ENCODE data around the gene RNF20. TPM values are rescaled to one million over a fixed set of nuclear protein-coding genes. Genes with fewer than 3 reads are reported as not detected.
A peak's percentile ranks its signal among the peaks of the same experiment; 100 is the strongest.
"Not testable (repeated sequence)": the region's sequence is repeated elsewhere in the genome, so short reads cannot be mapped to it uniquely, and the experiment has no call there.

RNF20 gene
- total RNA-seq, 1 donor from 2014 or later, result 53.7 TPM

DNA sequence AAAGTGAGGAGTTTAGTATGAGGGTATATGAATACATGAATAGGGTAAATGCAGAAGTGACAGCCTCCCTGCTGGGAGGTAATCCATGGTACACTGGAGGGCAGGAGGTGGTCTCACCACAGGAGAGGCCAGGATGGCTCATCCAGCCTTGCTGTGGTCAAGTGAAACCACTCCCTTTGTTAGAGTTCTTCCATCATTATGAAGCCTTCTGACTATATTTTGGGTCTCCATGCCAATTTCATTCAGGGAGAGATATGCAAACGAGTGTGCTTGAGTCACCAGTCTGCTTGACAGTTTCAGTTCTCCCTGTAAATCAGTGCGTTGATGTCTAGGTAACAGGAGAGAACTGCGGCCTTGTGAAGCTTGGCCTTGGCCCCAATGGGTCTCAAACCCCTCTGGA is 44.7 kb downstream of the RNF20 start:
- intact Hi-C loops (cut with micrococcal nuclease), result no loop called here
- ATAC-seq, result no peak
- no peak for DNase-seq

DNA sequence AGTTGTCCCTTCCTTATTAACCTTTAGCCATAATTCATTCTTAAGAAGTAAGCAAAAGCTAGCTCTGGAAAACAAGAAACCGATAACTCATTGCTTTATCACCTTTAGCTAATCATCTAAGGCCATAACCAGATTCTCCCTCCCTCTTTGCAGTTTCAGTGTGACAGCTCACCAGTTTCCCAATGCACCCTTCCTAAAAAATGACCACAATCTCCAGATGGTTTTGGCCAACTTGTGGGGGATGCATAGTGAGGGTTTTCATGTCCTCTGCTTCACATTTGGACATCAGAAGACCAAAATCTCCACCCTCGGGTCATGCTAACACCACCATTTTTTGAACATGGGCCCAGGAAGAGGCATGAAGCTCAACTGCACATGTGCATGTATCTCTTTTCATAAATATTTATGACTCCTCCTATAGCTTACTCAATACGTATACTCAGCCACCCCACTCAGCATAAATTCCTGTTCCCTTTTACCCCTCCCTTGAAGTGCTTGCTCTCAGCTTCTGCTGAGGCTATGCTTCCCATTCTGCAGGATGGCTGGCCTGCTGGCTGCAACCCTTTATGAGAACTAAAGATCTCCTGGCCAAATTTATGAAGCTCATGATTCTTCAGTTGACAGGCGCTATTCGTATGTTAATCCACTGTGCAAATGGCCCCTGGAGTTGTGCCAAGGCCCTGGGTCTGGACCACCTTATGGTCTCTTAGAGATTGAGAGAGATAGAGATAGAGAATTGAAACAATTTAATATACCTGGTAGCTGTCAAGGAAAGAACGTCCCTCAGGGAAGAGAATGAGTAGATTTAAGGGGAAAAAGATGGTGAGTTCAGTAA is 46.3 kb downstream of the RNF20 start:
- DNase-seq (no peak), ATAC-seq (peak; percentile 44)
- intact Hi-C loops (cut with micrococcal nuclease), result no loop called here

DNA sequence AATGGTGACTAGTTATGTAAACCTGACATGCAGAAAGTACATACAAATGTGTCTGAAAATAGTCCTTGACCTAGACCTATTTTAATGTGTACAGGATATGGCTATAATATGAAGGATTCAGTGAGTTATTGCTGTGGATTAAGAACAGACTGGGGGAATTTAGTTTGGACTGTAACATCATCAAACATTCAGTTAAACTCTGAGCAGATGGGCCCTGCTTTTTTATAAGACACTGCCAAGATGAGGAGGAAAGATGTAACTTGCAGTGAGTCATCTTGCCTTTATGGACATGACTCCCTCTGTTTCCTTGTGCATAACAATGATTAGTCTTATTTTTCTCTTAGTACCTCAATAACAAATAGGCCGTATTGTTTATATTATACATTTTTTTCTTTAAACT is 48.9 kb downstream of the RNF20 start:
- intact Hi-C loops (cut with micrococcal nuclease), result no loop called here
- DNase-seq (no peak), ATAC-seq (no peak)

DNA sequence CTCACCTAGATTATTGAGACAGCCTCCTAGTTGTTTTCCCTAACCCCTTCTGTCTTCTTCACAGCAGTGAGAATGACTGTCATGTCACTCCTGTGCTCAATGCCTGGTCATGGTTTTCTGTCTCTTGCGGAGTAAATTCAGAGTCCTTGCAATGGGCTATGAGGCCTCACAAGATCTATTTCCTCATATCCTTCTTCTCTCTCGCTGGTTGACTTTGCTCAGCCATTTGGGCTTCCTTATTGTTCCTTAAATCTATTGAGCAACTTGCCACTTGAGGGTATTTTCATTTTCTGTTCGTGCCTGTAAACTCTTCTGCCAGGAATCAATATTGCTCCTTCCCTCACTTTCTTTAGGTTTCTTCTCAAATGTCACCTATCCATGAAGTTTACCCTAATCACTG is 52.1 kb downstream of the RNF20 start:
- DNase-seq, result no peak
- peak; percentile 37 for ATAC-seq
- intact Hi-C loops (cut with micrococcal nuclease), result no loop called here

DNA sequence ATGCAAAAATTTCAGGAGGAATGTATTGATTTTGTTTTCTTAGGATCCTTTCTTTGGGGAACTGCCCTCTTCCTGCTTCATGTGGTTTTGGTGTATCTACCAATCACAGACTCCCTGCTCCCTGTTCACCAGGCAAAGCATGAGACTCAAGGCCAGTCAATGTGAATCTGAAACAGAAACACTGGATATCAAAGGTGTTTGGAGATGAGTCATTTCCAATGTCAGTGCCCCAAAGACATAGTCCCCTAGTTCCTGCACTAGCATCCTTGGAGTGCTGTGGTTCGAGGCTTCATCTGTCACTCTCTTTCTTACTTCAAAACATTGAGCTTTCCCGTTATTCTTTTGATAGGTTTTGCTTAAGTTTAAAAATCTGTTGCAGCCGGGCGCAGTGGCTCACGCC is 53.0 kb downstream of the RNF20 start:
- DNase-seq, result no peak
- ATAC-seq, result no peak
- intact Hi-C loops (cut with micrococcal nuclease), result no loop called here

DNA sequence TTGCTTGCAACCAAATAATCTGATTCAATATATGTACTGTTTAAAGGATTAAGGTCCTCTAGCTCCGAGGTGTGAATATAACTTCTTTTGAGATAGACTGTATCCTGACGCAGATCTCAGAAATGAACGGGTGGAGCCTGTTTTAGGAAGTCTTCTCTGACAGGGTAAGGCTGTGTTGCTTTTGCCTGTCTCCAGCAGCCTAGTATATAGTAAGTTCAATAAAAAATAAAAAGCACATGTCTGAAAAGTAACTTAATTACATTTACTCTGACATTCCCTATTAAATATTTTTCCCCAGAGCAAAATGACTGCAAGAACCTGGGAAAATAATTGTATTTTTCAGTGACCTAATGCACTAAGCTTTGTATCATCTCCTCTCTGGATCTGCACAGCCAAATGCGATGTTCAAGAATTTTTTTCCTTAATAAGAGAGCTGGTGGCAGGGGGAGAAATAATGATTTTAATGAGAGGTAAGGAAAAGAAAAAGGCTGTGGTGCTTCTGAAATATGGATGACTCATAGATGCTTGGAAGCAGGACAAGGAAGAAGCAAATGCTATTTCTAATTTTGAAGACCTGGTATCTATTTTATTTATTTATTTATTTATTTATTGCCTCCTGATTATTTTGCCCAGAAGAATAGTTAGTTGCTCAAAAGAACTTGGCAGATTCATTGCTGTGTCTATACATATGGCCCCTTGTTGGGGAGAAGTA is 53.8 kb downstream of the RNF20 start:
- DNase-seq (no peak), ATAC-seq (no peak)
- intact Hi-C loops (cut with micrococcal nuclease), result no loop called here

DNA sequence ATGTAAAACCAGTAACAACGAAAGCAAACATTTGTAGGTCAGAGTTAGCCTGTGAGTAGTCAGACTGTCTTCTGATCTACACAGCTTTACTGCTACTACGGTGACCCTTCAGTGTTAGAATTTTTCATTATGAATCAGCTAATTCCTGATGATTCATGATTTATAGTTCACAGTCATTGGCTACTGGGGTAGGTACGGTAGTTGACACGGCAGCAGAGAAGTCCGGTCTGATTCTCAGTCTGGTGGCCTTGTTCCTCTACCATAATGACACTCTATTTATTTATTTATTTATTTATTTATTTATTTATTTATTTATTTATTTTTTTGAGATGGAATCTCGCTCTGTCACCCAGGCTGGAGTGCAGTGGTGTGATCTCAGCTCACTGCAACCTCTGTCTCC is 56.4 kb downstream of the RNF20 start:
- ATAC-seq; intact Hi-C loops (cut with micrococcal nuclease); DNase-seq: not testable (repeated sequence)

DNA sequence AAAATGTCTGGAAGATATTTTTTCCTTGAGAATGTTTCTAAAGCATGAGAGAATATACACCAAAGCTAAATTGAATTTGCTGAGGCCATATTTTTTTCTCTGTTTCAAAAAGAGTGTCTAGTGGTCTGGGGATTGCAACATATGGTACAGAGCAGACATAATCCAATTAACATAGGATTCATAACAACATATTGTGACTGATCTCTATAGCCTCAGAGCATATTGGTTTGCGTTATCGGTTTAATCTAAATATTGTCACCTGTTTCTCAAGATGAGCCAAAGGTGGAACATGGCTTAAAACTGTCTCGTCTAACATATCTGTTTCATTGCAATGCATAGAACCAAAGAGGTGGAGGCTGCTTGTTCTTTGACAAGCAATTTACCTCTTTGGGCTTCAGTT is 57.2 kb downstream of the RNF20 start:
- intact Hi-C loops (cut with micrococcal nuclease), result no loop called here
- DNase-seq (no peak), ATAC-seq (no peak)

DNA sequence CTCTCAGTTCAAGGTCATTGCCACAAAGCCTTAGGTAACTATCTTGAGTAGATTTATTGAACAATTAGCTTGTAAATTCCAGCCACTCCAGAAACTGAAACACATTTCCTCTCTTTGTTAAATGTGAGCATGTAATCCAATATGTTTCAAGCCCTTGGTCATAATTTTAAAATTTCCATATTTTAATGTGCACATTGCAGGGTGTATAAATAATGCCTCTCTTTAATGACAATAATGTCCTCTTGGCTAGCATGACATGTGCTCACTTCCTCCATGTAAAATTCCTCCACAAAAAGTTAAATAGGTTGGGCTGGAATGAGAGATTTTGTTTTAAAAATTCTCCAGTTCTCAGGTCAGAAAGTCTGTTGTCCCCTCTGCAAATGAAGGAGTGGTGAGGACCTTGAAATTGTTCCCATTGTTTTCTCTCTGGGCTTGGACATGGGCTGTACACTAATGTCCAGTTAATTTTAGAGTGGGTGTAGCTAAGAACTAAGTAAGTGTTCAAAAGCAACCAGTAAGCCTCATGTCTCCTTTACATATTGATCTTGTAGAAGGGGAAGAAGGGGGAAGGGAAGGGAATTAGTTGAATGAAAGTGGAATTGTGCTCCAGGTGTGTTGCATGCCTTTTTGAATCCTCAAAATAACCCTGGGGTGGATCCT is 58.3 kb downstream of the RNF20 start:
- ATAC-seq, result no peak
- no peak for DNase-seq
- intact Hi-C loops (cut with micrococcal nuclease), result no loop called here

DNA sequence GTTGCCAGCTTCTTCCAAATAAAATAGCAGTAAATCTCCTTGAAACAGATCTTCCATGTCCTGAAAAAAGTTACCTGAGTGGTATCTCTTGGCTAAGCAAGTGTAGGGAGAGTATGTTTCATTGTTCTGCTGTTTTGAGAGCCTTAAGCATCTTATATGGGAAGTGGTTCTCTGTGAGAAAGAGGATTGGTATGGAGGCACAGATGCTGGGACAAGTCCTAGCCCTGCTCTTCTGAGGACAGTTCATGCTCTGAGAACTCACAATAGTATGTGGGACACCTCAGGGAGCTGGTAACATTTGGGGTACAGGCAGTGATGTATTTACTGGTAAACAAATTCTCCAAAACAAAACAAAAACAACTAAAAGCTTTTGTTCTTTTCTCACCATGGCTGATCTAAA is 59.1 kb downstream of the RNF20 start:
- intact Hi-C loops (cut with micrococcal nuclease), result no loop called here
- DNase-seq, result no peak
- ATAC-seq, result no peak

DNA sequence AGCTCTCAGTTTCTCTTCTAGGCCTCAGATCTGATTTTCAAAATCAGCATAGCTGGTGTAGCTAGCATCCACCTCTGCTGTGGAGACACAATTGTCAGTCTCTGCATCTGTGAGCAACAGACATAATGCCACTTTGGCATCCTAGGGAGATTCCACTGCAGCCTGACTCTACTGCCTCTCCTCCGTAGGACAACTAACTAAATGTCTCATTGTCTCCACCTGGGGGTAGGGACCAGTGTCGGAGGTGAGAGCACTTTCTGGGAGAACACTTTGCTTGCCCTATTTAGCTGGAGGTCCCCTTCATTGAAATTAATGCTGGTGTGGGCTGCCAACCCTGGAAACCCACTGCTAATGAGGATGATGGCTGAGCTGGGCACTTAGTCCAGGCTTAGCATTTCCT is 59.7 kb downstream of the RNF20 start:
- intact Hi-C loops (cut with micrococcal nuclease), result no loop called here
- ATAC-seq (no peak), DNase-seq (no peak)

DNA sequence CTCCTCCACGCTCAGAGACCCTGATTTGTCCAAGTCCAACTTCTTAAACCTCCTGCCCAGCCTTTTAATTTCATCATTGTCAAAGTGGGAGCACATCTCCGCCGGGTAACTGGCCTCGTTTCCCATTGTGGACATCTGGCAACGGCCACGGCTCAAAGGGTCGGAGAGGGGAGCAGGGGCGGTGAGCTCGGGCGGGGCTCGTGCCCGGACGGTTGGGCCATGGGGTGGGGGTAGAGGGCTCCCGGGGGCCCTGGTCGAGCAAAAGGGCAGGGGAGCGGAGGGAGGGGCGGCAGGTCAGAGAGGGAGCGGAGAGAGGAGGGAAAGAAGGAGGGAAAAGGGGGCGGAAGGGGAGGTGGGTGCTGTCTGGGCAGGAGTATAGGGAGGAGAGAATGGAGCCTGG is 61.1 kb downstream of the RNF20 start, which contains the start of gene PPP3R2:
PPP3R2 (minus strand) TSS at position 174 of the 400 bp plus-strand sequence; CDS start at position 126, 48 bp downstream.
- ATAC-seq (no peak), DNase-seq (no peak)
- intact Hi-C loops (cut with micrococcal nuclease), result no loop called here

DNA sequence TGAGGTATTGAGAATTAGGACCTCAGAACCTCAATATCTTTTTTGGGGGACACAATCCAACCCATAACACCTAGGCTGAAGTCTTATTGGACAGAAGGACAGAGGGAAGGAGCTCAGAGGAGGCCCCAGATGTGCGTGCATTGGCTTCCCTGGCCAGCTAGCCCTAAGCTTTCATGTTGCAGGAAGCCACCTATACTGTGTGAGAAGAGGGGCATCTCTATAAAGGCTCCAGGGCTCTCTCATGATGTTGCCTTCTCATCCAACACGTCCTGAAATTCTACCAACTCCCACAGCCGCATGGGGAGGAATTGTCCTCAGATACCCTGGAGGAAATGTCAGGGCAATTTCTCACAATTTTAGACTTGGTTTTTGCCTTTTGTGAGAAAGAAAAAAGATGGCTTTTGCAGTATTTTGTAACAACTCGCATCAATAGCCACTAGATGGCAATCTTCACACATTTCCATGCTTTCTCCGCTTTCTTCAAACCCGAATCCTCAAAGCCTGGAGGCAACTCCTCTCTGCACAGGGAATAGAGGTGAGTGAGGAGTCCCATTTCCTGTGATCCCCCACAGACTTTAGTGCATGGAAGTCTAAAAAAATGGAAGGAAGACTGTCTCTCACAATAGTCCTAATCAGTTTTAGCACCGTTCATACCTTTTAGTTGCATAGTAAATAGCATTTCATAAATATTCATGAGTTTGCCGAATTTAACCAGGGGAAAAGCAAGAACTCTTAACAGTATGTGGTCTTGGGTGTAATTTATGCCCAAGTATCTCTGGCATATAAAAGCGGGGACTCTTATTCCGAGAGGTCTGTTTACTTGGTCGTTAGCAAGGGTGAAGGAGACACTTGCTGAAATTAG is 68.5 kb downstream of the RNF20 start:
- intact Hi-C loops (cut with micrococcal nuclease), result loop anchor here (5.0 kb wide), 1 partner anchor 125 kb away; no protein-coding TSS in a partner anchor
- ATAC-seq, result peak; percentile 48
- DNase-seq, result no peak

DNA sequence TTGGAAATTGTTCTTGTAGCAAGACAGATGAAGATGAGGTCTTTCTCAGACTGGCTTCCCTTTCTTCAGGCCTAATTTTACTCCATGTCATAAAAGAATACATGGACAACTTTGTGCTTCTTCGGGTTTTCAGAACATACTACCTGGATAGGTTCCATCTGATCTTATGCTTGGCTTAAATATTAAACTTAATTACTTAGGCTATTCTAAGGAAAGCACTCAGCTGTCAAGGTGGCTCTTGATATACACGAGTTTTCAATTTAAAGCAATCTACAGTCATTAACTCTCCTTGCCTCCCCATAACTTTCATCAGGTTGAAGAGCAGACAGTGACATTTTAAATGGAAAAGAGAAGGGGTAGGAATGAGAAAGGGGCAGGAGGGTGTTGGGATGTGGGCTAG is 70.6 kb downstream of the RNF20 start:
- intact Hi-C loops (cut with micrococcal nuclease), result loop anchor here (5.0 kb wide), 1 partner anchor 123 kb away; no protein-coding TSS in a partner anchor
- DNase-seq (no peak), ATAC-seq (no peak)

DNA sequence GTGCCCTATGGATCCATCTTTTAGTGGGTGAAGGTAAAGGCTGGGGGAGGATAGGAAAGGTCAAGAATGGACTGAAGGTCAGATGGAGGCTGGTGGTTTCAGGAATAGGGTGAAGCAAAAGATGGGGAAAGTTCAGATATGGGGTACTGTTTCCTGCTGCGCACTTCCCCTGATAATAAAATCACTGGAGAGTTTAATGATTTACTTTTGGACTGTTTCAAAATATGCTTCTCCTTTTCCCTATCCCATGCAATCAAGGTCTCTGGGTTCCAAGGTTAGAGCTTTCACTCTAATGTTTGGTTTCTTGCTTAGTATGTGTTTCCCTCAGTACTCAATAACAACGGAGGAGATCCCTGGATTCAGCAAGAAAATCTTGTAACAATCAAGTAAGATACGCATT is 71.9 kb downstream of the RNF20 start:
- ATAC-seq, result no peak
- intact Hi-C loops (cut with micrococcal nuclease), result no loop called here
- no peak for DNase-seq
